ENCODE data around the gene NR1D2. TPM values are rescaled to one million over a fixed set of nuclear protein-coding genes. Genes with fewer than 3 reads are reported as not detected.
A peak's percentile ranks its signal among the peaks of the same experiment; 100 is the strongest.

Gene NR1D2
- total and polyA plus RNA-seq, 4 donors: 6.1 to 35.7 (median 21.2) TPM

GRCh38 chr3:23976555-23976954, 31.5 kb downstream of the NR1D2 start:
- H3K4me3 ChIP-seq: no peak overlapping the region
- H3K36me3 ChIP-seq (ENCODE audit: control insufficient read depth in 4 of 4, insufficient read depth in 4 of 4, low read length in 4 of 4): peaks cover 6 to 28% (median 10%) of the 10 kb centered on the region in 4 donors
- no peak overlapping the region for H3K27ac ChIP-seq (ENCODE audit: low read depth in 1 of 2, low read length in 1 of 2)
- peaks cover 0 to 4% (median 0%) of the 10 kb centered on the region in 5 donors for H3K4me1 ChIP-seq (ENCODE audit: control insufficient read depth in 5 of 5, insufficient read depth in 5 of 5, low read length in 5 of 5)
- no peaks in the 10 kb centered on the region for H3K27me3 ChIP-seq (ENCODE audit: control insufficient read depth in 3 of 3, insufficient read depth in 3 of 3, low read length in 2 of 3)
- peaks cover 0 to 3% (median 1%) of the 10 kb centered on the region in 4 donors for H3K9me3 ChIP-seq (ENCODE audit: control insufficient read depth in 4 of 4, insufficient read depth in 3 of 4, low read length in 3 of 4)
- ATAC-seq (ENCODE audit: insufficient read depth, low FRiP score): no peak
- H3K9ac ChIP-seq (ENCODE audit: insufficient read depth in 1 of 2, low read length in 2 of 2): no peak overlapping the region
- TF ChIP-seq CTCF (IDR thresholded peaks at IDR 0.05; ENCODE audit: control extremely low read depth, extremely low read depth): no peak
- DNase-seq: no peak
- 84 to 92% methylated on average over 4 of the region's 4 CpGs for WGBS, 2 donors

GRCh38 chr3:23979569-23979968, 34.5 kb downstream of the NR1D2 start:
- Histone ChIP-seq H3K4me1 (ENCODE audit: control insufficient read depth in 5 of 5, insufficient read depth in 5 of 5, low read length in 5 of 5) (peaks cover 0 to 4% (median 0%) of the 10 kb centered on the region in 5 donors), H3K27me3 (ENCODE audit: control insufficient read depth in 3 of 3, insufficient read depth in 3 of 3, low read length in 2 of 3) (no peaks in the 10 kb centered on the region), H3K9me3 (ENCODE audit: control insufficient read depth in 4 of 4, insufficient read depth in 3 of 4, low read length in 3 of 4) (peaks cover 0 to 3% (median 1%) of the 10 kb centered on the region in 4 donors), H3K36me3 (ENCODE audit: control insufficient read depth in 4 of 4, insufficient read depth in 4 of 4, low read length in 4 of 4) (peaks cover 3 to 19% (median 7%) of the 10 kb centered on the region in 4 donors), H3K27ac (ENCODE audit: low read depth in 1 of 2, low read length in 1 of 2) (no peak overlapping the region), H3K4me3 (no peak overlapping the region), H3K9ac (ENCODE audit: insufficient read depth in 1 of 2, low read length in 2 of 2) (no peak overlapping the region)
- no peak for DNase-seq
- no peak for ATAC-seq (ENCODE audit: insufficient read depth, low FRiP score)
- no peak for TF ChIP-seq CTCF (IDR thresholded peaks at IDR 0.05; ENCODE audit: control extremely low read depth, extremely low read depth)

DNA sequence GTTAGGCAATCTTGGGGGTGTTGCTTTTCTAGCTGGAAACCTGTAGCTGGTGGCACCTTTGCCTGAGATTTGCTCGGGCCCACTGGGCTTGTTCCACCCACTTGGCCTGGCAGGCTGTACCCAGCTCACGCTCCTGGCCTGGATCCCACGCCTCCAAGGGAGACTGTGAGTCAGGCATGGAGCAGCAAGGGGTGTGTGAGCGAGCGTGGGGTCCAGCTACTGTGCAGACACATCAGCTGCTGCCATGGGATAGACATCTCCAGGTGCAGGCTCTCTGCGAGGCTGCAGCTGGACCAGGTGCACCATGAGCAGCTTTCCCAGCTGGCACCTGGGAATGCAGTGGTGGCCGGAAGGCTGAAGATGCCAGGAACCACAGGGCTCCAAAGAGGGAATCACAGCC, 36.0 kb downstream of the NR1D2 start:
- no peak for TF ChIP-seq CTCF (IDR thresholded peaks at IDR 0.05; ENCODE audit: control extremely low read depth, extremely low read depth)

GRCh38 chr3:23981955-23982354, 36.9 kb downstream of the NR1D2 start:
- H3K4me1 ChIP-seq (ENCODE audit: control insufficient read depth in 5 of 5, insufficient read depth in 5 of 5, low read length in 5 of 5): peaks cover 0 to 4% (median 0%) of the 10 kb centered on the region in 5 donors
- 85 to 86% methylated on average over 5 of the region's 5 CpGs for WGBS, 2 donors
- no peak overlapping the region for H3K4me3 ChIP-seq
- H3K27ac ChIP-seq (ENCODE audit: low read depth in 1 of 2, low read length in 1 of 2): no peak overlapping the region
- TF ChIP-seq CTCF (IDR thresholded peaks at IDR 0.05; ENCODE audit: control extremely low read depth, extremely low read depth): no peak
- no peaks in the 10 kb centered on the region for H3K9me3 ChIP-seq (ENCODE audit: control insufficient read depth in 4 of 4, insufficient read depth in 3 of 4, low read length in 3 of 4)
- peaks cover 0 to 8% (median 2%) of the 10 kb centered on the region in 4 donors for H3K36me3 ChIP-seq (ENCODE audit: control insufficient read depth in 4 of 4, insufficient read depth in 4 of 4, low read length in 4 of 4)
- DNase-seq (no peak), ATAC-seq (ENCODE audit: insufficient read depth, low FRiP score) (peak; percentile 27)
- H3K27me3 ChIP-seq (ENCODE audit: control insufficient read depth in 3 of 3, insufficient read depth in 3 of 3, low read length in 2 of 3): no peaks in the 10 kb centered on the region
- H3K9ac ChIP-seq (ENCODE audit: insufficient read depth in 1 of 2, low read length in 2 of 2): no peak overlapping the region

More for the DNA sequence above, 36.0 kb downstream of the NR1D2 start:
- no peak overlapping the region for H3K27ac ChIP-seq (ENCODE audit: low read depth in 1 of 2, low read length in 1 of 2)
- H3K27me3 ChIP-seq (ENCODE audit: control insufficient read depth in 3 of 3, insufficient read depth in 3 of 3, low read length in 2 of 3): no peaks in the 10 kb centered on the region
- no peak overlapping the region for H3K9ac ChIP-seq (ENCODE audit: insufficient read depth in 1 of 2, low read length in 2 of 2)
- no peak for DNase-seq
- 96 to 97% methylated on average over 7 of the region's 7 CpGs for whole genome bisulfite sequencing, 2 donors
- ATAC-seq (ENCODE audit: insufficient read depth, low FRiP score): no peak
- H3K4me3 ChIP-seq: no peak overlapping the region
- peaks cover 0 to 4% (median 0%) of the 10 kb centered on the region in 5 donors for H3K4me1 ChIP-seq (ENCODE audit: control insufficient read depth in 5 of 5, insufficient read depth in 5 of 5, low read length in 5 of 5)
- peaks cover 3 to 14% (median 4%) of the 10 kb centered on the region in 4 donors for H3K36me3 ChIP-seq (ENCODE audit: control insufficient read depth in 4 of 4, insufficient read depth in 4 of 4, low read length in 4 of 4)
- peaks cover 0 to 3% (median 1%) of the 10 kb centered on the region in 4 donors for H3K9me3 ChIP-seq (ENCODE audit: control insufficient read depth in 4 of 4, insufficient read depth in 3 of 4, low read length in 3 of 4)
